ENCODE measurements around the gene MYOM1.

The MYOM1 gene

DNA sequence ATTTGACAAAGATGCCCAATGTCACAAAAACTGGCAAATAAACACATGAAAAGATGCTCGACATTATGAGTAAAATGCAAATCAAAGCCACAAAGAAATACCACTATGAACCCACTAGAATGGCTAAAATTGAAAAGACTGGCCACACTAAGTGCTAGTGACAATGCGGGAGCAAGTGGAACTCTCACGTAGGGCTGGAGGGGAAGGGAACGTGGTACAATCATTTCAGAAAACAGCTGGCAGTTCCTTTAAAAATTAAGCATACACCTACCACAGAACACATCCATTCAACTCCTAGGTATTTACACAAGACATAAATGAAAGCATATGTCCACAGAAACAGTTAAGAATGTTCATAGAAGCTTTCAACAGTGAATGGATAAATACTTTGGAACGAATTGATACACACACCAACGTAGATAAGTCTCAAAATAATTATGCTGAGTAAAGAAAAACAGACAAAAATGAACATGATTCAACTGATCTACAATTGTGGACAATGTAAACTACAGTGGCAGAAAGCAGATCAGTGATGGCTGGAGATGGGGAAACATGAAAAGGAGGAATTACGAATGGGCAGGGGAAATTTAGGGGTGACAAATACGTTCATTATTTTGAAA, 71.7 kb downstream of the MYOM1 start:
- no peak for DNase-seq

DNA sequence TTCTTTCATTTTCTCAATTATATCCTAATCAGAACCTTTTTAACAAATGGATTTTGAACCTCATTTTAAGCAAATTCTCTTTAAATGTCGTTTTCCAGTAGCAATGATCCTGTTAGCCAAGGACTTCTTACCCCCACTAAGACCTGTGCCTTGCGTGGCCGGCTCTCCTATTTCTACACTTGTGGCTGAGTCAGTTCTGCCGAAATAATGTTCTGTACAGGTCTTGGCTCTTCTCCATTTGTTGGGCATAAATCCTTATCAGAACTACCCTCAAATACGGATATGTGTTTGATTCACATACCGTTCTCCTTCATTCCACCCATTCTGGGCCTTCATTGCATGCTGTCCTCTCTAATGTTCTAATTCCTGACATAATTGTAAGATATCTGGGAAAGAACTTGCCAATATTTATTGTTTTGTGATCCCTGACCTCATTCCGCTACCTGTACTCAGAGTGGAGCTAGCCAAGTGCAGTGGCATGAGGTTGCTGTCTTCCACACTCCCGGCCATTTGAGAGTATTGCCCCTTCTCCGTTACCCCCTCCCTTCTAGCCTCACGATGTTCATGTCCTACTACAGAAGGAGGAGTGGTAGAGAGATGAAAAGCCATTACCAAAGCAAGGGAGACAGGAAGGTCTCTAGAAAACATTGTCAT, 78.7 kb downstream of the MYOM1 start:
- DNase-seq = no peak

DNA sequence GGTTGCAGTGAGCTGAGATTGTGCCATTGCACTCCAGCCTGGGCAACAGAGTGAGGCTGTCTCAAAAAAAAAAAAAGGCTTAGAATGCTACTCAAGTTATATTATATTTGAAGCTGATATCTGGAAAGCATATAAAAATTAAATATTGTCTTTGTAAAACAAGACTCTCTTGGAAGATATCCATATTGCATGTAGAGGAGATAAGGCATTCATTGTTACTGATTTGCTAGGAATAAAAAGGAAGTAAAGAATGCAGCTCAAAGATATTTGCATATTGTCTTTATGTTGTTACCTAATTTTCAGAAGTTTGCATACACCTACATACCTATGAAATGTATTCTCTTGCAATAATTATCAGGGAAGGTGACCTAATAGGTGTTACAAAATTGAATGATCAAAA, 79.4 kb downstream of the MYOM1 start:
- no peak for DNase-seq

DNA sequence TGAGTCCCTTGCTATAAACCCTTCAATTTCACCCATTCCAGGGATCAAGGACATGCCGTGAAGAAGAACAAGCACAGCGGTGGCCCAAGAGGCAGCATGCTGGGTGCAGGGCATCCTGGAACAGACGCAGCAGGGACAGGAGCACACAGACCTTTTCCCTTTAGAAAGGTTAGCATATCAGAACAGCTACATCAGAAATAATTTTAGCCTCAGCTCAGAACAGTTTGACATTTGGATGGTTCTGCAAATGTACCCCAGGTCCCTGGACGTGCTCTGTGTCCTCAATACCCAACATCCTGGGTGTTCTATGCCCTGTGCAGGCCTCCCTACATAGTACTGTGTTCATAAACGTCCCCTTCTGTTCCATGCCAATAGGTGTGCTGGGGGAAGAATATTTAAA, 80.4 kb downstream of the MYOM1 start:
- DNase-seq = no peak

DNA sequence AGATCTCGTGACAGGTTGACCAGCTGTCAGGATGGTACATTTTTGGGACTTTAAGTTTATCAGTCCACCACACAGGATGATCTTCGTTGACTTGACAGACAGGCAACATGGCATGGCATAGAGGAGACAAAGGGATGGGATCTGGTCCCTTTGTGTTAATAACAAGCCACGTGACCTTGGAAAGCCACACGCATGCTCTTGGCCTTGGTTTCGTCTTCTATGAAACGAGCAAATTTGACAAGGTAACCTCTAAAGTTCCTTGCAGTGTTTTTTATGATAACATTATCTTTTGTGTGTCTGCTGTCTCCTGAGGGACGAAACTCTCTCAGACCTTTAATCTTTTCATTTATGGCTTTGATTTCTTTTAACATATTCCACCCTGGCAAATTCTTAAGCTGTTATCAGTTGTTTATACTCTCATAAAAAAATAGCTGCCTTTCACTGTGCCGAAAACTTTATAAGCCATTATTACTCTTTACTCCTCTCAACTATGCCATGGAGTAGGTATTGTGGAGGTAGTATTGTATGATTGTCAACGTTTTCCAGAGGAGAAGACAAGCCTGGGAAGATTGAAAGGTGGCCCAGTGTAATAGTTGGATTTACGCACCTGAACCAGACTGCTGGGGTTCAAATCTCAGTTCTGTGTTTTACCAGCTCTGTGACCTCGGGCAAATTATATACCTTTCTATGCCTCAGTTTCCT, 81.3 kb downstream of the MYOM1 start:
- no peak for DNase-seq

DNA sequence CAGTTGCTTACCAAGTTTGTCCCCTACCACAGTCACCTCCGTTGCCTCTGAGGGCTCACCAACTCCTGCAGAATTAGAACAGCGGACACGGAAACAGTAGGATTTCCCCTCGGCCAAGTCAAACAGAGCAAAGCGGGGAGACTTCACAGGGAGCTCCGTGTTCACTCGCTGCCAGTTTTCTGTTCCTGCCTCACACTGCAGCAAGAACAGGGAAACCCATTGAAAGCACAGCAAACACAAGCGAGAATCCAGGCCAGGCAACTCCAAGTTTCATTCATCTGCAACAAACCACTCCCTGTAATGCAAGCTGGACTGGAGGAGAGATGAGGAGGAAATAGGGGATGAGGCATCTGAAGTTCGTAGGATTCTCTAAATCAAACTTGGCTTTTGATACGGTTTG, 84.2 kb downstream of the MYOM1 start:
- no peak for DNase-seq

DNA sequence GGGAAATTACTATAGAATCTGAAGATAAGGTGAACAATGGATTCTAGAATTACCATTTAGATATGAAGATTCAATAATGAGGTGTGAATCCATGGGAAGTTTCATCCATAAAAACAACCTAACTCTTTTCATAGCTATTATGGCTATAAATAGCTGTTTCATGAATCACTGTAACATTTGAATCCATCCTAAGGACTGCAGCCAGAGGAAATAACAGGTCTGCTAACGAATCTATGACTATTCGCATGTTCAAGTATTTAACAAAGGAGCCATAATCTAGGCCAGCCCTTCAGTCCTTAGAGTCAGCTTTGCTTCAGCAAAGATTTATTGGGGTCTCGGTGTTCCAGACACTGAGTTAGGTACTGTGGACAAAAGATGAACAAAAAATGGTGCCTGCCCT, 87.1 kb downstream of the MYOM1 start:
- DNase-seq = no peak

DNA sequence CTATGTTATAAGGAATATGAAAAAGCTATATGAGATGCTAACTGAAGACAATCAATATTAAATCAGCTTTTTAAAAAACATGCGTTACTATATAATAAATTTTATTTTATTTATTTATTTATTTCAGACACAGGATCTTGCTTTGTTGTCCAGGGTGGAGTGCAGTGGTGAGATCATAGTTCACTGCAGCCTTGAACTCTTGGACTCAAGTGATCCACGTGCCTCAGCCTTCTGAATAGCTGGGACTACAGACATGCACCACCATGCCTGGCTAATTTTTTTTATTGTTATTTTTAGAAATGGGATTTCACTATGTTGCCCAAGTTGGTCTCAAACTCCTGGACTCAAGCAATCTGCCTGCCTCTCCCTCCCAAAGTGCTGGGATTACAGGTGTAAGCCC, 89.4 kb downstream of the MYOM1 start:
- DNase-seq = no peak

DNA sequence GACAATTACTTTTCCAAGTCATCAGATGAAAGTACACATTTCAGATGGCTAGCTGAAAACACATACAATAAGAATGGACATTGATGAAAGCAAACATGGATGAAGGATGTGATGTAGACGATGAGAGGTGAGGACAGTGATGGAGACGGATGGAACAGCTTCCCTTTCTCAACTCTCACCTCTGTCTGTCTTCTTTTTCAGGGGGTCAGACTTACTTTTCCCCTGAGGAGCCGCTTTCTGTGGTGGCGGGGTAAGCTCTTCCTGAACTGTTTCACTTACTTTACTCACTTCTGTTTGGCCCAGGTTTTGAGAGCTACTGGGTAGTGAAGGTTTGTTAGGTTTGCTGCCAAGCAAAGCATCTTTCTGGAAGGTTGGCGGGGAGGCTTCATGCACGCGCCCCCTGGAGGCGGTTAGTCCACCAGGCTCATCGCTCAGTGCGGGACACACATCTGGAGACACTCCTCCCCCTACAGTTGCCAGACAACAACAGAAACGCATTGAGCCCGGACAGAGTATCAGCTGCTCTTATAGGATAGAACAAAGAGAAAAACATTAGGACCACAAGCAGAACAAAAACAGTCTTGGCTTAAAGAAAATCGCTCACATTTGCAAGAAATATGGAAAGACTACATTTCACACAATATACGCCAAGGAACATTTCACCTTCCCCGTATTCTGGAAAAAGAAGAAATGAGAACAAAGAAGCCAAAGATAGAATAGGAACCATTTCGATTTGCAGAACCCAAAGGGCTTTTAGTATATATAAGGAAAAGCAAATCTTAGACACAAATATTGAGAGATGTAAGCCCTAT, 90.5 kb downstream of the MYOM1 start:
- DNase-seq = peak; percentile 72

DNA sequence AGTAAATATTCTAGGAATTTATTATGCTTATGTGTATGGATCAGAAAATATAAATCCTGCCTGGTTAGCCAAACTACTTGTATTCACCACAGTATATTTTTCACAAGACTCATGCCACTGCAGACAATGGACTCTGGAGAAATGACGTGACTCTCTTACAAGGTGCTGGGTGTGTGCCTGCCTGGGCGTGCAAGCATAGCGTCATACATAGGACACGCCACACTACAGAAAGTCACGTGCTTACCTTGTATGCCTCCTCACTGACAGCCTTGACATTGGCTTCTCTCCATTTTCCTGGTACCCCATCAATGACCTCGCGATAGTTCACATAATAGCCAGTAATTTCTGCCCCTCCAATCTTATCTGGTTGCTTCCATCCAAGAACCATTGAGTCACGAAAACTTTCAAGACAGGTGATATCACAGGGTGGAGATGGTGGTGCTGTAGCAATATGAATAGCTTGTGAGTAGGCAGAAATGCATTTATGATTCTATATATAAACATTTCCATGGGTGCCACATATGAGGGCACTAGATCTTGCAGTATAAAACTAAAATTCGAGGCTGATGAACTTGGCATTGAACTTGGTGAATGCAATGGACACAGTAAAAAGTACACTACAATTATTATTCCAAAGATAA, 93.2 kb downstream of the MYOM1 start:
- no peak for DNase-seq

DNA sequence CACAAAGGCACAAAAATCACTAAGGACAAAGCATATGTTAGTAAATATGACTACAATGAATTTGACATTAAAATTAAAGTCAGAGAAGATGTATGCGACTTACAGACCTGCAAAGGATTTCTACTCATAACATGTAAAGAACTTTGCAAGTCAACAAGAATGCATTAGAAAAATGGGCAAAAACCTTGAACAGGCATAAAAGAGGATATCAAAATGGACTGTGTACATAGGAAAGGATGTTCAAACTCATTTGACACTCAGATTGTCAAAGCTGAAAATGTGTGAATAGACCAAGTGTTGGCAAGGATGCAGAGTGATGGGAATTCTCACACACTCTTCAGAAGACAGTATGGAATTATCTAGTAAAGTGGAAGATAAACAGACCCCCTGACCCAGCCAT, 94.9 kb downstream of the MYOM1 start:
- DNase-seq = no peak

DNA sequence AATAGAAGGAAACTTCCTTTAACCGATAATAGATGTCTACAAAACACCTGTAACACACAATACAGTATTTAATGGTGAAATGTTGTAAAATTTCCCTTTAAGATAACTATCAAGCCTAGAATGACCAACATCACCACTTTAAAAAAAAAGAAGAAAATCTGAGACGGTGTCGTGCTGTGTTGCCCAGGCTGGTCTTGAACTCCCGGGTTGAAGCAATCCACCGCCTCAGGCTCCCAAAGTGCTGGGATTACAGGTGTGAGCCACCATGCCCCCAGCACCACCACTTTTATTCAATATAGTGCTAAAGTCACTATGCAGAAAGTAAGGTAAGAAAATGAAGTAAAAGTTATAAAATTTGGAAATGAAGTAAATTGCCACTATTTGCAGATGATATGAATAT, 96.9 kb downstream of the MYOM1 start:
- DNase-seq = no peak

DNA sequence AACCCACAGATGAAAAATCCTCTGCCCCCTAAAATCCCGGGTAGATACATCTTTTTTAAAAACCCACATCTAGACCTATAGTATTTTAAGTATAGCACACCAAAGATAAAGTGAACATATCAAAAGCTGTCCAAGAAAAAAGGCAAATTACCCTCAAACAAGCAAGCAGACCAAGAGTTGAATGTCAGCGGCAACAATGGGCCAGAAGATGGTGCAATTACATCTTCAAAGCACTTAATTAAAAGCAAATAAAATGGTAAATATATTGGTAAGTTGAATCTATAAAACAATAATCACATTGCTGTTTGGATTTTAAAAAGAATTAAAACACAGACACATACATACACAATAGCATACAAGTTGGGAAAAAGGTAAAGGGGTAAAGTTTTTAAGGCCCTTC, 98.5 kb downstream of the MYOM1 start:
- DNase-seq = no peak

DNA sequence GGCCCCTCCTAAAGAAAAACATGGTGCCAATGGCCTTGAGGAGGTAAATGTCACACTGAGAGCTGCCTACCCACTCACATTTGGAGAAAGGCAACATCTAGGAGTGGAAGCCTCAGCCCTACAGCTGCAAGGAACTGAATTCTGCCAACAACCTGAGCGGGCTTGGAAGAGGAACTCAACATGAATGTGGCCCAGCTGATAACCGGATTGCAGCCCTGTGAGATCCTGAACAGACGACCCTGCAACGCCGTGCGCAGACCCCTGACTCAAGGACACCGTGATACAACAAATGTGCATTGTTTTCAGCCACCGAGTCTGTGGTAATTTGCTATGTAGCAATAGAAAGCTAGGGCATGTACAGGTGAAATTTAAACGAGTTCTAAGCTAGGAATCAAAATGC, 99.4 kb downstream of the MYOM1 start:
- no peak for DNase-seq

DNA sequence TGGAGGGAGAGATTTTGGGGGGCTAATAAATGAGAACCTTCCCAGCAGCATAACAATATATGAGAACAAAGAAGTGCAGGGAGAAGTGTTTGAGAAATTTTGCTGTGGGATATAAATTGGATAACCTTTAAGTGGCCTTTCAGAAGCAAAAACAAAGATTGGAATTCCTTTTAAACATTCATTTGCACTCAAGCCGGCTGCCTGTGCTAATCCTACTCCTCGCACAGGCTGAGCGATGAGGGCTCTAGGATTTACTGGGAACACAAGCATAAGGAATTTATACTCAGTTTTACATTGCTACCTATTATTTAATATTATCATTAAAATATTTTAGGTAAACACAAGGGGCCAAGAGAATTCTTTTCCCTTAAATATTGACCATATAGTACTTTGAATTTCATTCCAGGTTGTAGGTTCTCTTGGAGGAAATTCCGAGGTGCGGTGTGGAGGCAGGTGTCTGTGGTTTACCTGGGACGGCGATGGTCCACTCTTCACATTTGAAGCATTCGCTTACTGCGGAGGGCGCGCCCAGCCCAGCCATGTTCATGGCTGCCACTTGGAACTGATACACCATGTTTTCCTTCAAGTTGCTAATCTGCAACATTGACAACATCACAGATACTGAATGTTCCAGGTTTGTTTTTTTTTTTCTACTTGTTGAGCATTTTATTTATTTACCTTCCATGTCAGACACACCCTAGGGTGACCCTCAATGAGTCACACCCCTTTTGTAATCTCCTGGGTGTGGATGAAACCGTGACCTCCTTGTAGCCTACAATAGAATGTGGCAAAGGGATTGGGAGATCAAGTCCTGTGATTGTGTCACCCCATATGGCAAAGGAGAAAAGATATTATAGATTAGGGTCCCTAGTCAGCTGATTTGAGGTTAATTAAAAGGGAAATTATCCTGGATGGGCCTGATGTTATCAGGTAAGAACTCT, 100.1 kb downstream of the MYOM1 start:
- no peak for DNase-seq

DNA sequence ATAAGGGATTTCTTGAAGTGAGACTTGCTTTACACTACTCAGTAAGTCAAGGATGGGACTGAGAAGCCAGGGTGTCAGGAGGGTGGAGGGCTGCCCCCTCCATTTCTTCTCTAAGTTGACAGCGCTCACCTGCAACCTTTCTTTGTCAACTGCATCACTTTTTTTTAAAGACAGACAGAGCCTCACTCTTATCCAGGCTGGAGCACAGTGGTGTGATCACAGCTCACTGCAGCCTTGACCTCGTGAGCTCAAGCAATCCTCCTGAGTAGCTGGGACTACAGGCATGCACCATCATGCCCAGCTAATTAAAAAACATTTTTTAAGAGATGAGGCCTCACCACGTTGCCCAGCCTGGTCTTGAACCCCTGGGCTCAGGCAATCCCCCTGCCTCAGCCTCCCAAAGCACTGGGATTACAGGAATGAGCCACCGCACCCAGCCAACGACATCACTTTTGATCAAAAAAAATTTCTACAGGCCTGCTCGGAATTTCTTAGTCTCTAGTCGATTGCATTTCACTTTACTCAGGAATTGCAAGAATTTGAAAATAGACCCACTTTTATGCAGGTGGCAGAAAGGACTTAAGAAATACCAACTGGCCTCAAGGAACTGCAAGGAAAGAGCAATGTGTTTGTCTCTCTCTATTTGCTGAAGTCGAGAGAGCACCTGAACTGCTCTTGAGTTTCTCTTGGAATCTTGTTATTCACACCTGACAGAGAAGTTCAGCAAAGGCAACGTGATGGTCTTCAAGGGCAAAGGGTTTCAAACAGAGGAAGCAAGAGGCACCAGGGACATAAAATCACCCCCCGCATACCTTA, 101.4 kb downstream of the MYOM1 start:
- DNase-seq = no peak

DNA sequence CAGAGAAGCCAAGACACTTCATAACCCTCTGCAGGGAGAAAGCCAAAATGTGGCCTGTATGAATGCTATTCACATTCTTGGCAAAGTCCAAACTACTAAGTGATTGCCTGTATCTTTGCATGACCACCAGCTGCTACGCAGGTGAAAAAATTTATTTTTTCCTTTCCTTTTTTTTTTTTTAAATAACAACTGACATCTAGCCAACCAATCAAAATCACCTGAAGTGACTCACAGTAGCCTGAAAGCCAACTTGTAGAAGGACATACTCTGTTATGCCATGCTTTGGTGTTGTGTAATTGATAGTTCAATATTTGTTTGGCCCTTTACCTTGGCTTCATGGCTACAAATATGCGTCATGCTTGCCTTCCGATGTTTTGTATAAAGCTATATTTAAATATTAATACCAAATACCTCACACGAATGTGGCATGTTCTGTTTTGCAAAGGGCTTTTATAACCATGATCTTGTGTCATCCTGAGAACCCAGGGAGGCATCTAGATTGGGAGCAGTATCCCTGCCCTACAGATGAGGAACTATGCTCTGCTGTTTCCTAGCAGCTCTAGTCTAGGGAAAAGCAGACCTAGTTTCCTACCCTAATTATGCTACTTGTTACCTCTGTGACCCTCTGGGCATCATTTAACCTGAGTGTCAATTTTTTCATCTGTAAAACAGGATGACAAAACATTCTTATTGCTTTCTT, 102.1 kb downstream of the MYOM1 start:
- DNase-seq = no peak

DNA sequence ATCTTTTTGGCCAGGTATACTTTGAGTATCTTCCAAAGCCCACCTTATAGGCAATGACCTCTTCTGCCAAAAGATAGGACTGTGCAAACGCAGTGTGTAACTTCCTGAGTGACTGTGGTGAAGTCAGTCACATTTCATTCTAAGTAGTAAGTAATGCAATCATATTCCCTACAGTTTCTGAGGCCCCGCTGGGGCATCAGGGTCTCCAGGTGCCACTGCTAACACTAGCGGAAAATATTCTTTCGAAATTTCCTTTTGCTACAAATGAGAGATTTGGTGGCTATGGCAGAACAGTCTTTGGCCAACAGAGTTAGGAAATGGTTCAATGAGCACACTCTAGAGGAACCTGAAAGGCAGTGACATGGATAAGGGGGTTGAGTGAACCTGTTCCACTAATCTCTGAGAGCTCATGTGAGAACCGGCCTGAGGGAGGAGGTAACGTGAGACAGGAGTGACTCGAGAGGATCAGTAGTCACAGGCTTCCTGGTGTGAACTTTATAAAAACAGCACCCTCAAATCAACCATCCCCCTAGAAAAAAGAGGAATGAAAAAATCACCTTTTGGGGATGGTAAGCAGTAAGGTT, 104.2 kb downstream of the MYOM1 start:
- DNase-seq = no peak

DNA sequence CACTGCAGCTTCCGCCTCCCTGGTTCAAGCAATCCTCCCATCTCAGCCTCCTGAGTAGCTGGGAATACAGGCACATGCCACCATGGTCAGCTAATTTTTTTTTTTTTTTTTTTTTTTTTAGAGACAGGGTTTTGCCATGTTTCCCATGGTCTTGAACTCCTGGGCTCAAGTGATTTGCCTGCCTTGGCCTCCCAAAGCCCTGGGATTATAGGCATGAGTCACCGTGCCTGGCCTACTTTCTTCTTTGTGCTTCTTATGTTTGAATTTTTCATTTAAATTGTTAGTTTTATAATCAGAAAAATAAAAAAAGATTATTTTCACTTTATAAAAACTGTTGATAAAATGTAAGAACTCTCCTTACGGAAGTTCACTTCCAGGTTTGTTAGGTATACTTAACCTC, 105.3 kb downstream of the MYOM1 start:
- DNase-seq = no peak

DNA sequence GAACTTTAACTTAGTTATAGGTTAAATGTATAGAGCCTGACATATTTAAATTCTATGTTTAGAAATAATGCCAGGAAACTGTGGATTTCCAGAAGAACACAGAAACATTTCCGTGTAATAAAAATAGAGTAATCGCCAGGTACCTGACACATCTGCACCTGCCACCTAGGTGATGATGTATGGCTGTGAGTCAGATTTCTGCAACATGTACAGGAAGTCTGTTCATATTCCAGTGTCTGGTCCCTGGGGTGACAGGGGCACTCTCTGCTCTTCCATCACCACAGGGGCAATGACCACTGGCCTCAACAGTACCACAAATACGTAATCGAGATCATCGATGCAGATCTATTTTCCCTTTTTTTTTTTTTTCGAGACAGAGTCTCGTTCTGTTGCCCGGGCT, 105.7 kb downstream of the MYOM1 start:
- no peak for DNase-seq
